Suppressor macrophage (primary cell): ENCODE measurements around the gene CD48.
"Not testable (repeated sequence)": the region's sequence is repeated elsewhere in the genome, so short reads cannot be mapped to it uniquely, and the experiment has no call there.

ENCODE experiments used
- DNase-seq, 4 experiments: peaks; one replicate each; pipeline ENCODE4 v3.0.0-alpha.2; 2020 to 2022

Gene CD48

GRCh38 chr1:160741612-160742348 is 30.2 kb upstream of the CD48 start:
- DNase-seq, result no peak

DNA sequence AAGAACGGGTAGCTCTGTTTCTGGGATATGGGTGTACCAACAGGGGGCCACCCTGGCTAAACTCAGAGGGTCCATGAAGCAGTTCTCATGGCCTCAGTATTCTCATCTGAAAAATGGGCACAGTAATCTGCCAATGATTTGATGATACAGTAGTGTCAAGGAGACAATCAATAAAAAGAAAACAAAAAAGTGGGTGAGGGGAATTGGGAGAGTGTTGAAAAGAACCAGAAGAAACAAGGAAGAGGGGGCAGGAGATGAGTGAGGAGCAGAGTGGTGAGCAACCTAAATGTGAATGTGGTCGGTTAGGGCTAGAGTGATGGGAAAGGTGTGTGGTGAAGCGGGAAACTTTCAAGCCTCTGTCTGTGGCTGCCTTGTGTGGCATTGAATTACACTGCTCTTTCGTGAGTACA is 29.5 kb upstream of the CD48 start:
- no peak for DNase-seq

GRCh38 chr1:160740133-160740688 is 28.6 kb upstream of the CD48 start:
- DNase-seq, result no peak

GRCh38 chr1:160739098-160739511 is 27.5 kb upstream of the CD48 start, which contains the start of gene SLAMF7:
Gene SLAMF7, plus strand, starts transcription at chr1:160739247. Its CDS starts 55 bp downstream, at chr1:160739302.
- DNase-seq, result peak; percentile 76 to 87 (median 83)

GRCh38 chr1:160738271-160738670 is 26.6 kb upstream of the CD48 start:
- DNase-seq, result no peak

DNA sequence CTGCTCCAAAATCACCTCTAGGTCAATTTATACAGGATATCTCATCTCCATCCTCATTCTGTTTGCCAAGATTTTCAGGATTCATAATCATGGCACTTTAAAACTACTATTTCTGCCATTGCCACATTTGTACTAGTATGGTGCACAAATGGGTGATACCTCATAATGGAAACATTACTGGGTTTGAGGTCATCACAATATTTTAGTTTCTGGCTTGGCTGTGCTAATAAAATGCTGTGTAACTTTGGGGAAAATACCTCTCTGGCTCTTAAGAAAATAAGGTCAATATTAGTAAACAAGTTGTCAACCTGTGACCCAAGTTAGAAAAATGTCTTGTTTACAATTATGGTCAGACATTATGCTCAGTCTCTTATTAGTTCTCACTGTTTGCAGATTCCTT is 22.7 kb upstream of the CD48 start:
- no peak for DNase-seq

DNA sequence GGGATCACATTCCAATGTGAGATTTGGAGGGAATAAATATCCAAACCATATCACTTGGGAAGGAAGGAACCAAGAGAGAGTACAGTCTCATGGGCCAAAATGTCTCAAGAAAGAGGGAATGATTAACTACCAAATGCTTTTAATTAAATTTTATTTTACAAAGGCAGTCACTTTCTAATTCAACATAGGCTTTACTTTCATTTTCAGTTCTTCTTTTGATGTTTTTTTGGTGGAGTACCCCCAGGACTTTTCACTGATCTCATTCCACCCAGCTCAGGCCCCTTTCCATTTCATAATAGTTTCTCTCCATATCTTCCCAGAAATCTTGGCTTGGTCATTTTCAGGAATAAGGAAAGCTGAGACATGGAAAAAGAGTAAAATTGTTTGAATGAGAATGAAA is 22.3 kb upstream of the CD48 start:
- no peak for DNase-seq

GRCh38 chr1:160731990-160732389 is 20.4 kb upstream of the CD48 start:
- peak; percentile 55 to 84 (median 68) for DNase-seq

DNA sequence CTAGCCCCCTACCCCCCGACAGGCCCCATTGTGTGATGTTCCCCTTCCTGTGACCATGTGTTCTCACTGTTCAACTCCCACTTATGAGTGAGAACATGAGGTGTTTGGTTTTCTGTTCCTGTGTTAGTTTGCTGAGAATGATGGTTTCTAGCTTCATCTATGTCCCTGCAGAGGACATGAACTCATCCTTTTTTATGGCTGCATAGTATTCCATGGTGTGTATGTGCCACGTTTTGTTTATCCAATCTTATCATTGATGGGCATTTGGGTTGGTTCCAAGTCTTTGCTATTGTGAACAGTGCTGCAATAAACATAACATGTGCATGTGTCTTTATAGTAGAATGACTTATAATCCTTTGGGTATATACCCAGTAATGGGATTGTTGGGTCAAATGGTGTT is 19.9 kb upstream of the CD48 start:
- not testable (repeated sequence) for DNase-seq

DNA sequence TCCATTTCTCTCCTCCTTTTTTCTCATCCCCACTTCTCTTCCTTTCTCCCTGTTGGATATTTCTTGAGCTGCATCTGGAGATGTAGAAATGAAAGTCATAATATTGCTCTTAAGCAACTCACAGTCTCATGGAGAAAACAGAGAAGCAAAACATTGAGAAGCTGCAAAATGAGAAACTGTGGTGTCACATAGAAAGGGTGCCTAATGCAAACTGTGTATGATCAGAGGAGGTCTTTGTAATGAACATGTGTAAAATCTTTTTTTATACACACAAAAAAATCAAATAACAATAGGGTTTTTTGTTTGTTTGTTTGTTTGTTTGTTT is 15.7 kb upstream of the CD48 start:
- DNase-seq, result peak in 3 of 4 experiments; percentile 39 to 76 (median 69)

DNA sequence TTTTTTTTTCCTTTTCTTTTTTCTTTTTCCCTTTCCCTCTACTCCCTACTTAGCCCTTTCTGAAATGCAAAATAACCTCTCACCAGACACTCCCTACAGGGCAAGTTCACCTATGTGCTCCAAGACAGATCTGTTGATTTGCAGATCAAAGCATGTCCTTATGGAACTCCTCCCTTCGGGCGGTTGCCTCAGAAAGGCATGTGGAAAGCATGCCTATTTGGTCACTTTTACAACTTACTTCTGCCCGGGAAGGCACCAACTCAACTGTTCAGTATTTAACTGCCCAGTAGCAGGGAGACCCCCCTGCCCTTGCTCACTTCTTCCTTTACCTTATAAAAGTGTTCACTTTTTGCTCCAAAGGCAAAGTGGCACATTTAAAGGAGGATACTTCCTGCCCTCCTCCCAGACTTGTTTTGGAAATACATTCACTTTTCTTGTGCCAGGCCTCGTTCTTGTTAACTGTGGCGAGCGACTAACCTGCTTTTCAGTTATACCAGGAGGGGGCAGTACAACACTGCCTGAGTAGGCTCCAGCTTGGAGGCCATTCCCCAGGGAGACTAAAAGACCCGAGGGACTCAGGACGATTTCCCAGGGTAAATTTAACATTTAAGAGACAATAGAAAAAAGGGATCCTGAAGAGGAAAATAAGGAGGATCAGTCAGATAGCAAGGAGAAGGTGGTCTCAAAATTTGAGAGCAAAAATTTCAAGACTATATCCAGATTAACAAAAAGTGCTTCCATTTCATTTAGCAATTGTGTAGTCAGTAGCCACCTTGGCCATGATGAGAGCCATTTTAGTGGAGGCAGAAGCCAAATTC is 15.1 kb upstream of the CD48 start:
- peak; percentile 83 to 94 (median 90) for DNase-seq

- peak in 2 of 4 experiments; percentile 44 to 52 for DNase-seq
These were observed 14.5 kb upstream of the CD48 start for GRCh38 chr1:160726114-160726497.

GRCh38 chr1:160724465-160725242 is 13.0 kb upstream of the CD48 start:
- DNase-seq, result no peak

DNA sequence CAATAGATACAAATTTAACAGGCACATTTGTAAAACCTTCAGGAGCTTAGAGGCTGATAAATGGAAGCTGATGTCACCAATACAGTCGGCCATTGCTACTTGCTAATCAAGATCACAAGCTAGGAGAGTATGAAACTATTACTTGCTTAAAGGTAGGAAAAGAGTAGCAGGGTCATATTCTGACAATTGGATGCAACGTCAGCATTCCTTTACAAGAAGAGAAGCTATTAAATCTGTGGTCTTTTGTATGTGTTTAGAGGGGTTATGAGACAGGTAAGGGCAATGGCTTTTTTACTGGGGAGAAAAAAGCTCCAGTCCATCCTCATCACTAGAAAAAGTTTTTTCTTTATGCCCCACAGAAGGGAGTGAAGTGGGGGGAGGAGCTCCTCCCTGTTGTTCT is 11.7 kb upstream of the CD48 start:
- DNase-seq, result no peak

- DNase-seq, result peak in 1 of 4 experiments; percentile 13
These were observed 11.1 kb upstream of the CD48 start for GRCh38 chr1:160722726-160723125.

GRCh38 chr1:160721473-160721872 is 9.9 kb upstream of the CD48 start:
- DNase-seq, result no peak

DNA sequence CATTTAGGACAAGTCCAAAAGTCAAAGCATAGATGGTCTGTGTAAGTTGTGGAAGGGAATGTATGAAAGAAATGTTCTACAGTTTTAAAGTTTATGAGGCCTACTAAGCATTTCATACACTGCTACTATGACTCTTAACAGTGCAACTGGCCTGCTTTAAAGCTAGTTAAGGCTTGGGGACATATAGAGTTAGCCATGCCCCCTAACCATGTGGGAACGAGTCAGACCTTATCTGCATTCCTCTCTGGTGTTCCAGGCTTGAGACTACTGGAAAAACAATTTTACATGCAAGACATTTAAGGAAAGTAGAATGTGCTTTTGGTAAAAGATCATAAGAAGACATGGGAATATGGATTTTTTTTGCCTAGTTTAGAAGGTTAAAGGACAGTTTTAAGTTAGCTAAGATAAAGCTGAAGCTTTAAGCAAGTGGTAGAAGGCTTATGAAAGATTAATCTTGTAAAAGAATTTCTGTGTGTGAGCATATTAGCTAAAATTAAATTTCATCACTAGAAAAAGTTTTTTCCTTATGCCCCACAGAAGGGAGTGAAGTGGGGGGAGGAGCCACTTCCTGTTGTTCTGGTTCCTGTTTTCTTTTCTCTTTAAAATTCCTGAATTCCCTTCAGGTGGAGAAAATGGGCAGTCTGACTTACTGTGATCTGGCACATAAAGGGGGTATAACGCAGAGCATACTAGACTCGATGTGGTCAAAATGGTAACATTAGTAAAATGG is 8.9 kb upstream of the CD48 start:
- peak in 3 of 4 experiments; percentile 36 to 57 (median 54) for DNase-seq

DNA sequence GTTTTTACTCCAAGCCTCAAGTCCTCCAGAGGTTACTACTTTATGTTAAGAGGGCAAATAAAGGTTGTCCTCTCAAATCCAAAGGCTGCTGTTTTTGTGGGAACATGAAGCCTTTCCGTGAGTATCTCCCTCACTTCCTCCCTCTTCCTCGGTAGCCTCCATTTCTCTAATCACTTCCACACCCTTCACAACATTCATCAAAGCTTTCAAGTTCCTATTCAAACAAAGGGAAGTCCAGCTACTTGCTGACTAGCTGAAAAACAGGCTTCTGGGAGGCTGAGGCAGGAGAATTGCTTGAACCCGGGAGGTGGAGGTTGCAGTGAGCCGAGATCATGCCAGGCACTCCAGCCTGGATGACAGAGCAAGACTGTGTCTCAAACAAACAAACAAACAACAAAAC is 6.6 kb upstream of the CD48 start:
- DNase-seq, result peak in 3 of 4 experiments; percentile 40 to 75 (median 63)

DNA sequence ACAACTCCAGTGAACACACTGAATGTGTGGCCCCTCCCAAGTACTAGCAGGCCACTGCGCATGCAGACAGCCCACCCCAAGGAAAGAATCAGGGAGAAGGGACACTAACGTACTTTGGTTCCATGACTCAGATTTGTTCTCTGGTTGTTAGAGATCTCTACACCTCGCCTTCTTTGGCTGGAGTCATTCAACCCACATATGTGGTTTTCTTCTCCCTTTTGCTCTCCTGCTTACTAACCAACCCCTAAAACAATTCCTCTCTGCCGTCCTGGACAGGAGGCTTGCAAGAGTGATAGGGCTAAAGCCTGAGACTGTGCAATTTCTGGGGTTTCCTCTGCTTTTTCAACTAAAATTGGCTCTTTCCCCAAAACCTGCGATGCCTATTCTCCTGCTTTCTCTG is 5.7 kb upstream of the CD48 start:
- peak in 3 of 4 experiments; percentile 58 to 69 (median 60) for DNase-seq

GRCh38 chr1:160716013-160716412 is 4.4 kb upstream of the CD48 start:
- DNase-seq, result no peak

GRCh38 chr1:160714034-160714648 is 2.5 kb upstream of the CD48 start:
- not testable (repeated sequence) for DNase-seq
